GM19463 (cell line): ENCODE measurements around the gene ETHE1.

Experiments used
- ATAC-seq: cut with Tn5 transposase; IDR thresholded peaks from one replicate; pipeline ENCODE4 v1.9.1; 2021; ENCODE audit warnings: mild to moderate bottlenecking, moderate library complexity; ENCODE audit not compliant: unreplicated experiment

ETHE1 gene, protein sequence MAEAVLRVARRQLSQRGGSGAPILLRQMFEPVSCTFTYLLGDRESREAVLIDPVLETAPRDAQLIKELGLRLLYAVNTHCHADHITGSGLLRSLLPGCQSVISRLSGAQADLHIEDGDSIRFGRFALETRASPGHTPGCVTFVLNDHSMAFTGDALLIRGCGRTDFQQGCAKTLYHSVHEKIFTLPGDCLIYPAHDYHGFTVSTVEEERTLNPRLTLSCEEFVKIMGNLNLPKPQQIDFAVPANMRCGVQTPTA

DNA sequence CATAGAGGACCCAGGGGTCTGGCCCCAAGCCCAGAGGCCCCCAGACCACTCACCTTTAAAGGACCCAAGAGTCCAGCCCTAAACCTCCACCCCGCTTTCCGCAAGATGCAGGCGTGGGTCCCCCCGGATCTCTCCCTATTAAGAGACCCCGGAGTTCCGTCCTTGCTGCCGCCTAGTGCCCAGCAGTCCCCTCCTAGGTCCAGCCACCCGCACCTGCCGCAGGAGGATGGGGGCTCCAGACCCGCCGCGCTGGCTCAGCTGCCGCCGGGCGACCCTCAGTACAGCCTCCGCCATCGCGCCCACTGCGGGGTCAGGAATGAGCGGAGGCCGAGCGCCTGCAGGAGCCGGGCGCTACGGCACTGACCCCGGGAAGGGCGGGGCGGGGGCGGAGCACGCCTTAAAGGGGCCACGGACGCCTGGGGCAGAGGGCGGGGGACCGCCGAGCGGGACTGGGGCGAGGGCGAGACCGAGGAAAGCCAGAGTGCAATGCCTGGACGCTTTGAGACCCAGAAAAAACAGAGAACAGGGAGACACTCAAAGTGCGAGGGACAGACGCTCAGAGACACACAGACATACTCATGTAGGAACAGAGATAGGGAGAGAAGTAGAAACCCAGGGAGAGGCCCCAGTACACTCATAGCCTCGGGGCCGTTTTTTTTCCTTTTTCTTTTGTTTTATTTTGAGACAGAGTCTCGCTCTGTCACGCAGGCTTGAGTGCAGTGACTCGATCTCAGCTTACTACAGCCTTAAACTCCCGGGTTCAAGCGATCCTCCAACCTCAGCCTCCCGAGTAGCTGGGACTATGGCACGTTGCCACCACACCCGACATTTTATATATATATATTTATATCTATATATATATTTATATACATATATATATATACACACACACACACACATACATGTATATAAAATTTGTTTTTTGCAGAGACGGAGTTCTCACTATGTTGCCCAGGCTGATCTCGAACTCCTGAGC is at the start of gene ETHE1:
TSS of gene ETHE1 (minus strand) at position 318 of the 976 bp plus-strand sequence. CDS start at position 294, 24 bp downstream.
- peak; percentile 82 for ATAC-seq

DNA sequence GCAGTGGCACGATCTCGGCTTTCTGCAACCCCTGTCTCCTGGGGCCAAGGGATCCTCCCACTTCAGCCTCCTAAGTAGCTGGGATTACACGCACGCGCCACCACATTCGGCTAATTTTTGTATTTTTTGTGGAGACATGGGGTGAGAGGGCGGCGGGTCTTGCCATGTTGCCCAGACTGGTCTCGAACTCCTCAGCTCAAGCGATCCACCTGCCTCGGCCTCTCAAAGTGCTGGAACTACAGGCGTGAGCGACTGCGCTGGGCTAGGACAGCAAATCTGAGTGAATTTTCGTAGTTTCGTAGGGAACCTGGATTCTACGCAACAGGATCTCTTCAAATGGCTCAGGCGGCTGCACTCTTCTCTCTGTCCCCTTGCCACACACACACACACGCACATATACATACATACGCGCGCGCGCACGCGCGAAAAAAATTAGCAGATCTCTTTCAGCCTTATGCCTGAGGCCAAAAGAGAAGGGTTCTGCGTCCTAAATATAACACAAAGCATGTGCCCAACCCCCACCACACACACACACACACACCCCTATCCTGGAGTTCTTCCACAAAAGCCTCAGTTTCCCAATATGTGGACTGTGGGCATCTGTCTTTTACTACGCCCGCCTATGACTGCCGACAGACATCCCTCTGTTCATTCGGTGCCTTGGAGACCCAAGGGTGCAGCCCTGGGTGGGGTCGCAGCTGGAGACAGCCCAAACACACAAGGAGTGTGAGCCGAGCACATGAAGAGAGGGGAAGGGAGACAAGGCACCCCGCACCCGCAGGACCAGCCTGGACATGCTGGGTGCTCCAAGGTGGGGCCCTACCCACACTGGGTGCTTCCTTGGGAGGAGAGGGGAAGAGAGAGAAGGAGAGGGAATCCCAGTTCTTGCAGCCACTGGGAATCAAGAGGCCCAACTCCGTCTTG is 49.2 kb upstream of the ETHE1 start:
- ATAC-seq, result no peak

DNA sequence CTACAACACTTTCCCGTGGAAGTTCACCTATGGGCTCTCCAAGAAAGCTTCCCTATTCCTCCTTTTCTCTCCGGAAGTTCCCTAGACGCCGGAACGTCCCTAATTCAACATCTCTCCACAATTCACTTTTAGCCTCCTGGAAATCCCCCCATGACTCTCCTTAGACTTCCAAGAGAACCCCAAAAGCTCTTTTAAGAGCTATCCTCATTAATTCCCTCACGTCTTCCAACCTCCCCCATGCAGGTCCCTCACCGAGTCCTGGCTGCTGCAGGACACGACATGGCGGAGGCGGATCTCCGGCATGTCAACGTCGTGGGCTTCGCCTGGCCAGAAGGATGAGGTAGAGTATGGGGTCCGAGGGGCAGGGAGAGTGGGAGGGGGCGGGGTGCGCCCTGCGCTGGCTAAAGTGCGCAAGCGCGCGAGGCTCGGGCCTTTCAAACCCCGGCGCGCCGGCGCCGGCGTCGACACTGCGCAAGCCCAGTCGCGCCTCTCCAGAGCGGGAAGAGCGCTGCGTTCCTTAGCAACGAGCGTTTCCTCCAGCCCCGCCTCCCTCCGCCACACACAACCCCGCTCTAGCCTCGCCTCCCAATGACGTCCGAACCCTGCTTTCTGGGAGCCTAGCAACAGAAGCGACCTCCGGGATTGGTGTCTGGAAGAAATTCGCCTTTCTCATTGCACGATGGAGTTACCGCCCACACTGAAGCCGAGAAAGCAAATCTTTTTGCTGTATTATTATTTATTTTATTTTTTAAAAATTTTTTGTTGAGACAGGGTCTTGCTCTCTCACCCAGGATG is 48.4 kb upstream of the ETHE1 start, which contains the start of the genes PINLYP and XRCC1:
TSS of gene PINLYP (plus strand) at position 646 of the 795 bp plus-strand sequence. CDS start 1,391 bp downstream, outside the sequence.
TSS of gene XRCC1 (minus strand) at position 372 of the 795 bp plus-strand sequence. CDS start at position 303, 69 bp downstream.
- ATAC-seq, result peak; percentile 98

DNA sequence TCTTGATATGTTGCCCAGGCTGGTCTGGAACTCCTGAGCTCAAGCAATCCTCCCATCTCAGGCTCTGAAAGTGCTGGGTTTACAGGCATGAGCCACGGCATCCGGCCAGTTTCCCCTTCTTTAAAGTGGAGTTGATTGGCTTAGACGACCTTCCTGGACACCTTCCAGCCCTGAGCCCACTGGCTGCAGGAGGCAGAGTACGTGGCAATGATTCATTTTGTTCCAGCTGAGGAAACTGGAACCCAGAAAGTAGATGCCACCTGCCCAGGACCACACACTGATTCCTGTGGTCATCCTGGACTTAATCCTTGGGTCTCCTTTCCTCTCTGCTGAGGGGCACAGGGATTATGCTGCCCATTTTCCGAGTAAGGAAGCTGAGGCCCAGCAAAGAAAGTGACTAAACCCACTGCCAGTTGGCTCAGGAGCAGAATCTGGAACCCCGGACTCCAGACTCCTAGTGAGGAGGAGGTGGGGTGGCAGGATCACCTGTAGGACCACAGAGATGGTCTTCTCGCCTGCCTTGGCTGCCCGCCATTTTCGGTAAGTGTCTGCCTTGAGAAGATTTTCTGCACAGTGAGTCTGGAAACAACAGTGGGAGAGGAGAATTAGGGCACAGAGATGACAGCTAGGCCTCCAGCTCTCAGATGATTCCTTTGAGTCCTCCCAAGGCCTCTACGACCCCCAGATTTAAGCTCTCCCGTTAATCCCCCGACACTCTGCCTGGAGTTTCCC is 47.6 kb upstream of the ETHE1 start:
- ATAC-seq, result no peak

DNA sequence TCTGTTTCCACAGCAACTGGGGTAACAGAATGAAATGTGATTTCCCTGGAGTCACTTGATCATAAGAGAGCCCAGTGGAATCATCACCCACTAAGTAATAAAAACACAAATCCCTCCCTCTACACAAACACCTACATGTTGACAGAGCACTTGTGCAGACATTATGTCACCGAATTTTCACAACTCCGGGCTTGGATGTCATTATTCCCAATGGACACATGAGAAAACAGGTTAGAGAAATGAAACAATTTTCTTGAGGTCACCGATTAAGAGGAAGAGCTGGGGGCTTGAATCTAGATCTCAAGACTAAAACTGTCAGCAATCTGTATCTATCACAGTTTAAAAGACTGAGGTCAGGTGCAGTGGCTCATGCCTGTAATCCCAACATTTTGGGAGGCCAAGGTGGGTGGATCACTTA is 45.2 kb upstream of the ETHE1 start:
- ATAC-seq, result no peak

DNA sequence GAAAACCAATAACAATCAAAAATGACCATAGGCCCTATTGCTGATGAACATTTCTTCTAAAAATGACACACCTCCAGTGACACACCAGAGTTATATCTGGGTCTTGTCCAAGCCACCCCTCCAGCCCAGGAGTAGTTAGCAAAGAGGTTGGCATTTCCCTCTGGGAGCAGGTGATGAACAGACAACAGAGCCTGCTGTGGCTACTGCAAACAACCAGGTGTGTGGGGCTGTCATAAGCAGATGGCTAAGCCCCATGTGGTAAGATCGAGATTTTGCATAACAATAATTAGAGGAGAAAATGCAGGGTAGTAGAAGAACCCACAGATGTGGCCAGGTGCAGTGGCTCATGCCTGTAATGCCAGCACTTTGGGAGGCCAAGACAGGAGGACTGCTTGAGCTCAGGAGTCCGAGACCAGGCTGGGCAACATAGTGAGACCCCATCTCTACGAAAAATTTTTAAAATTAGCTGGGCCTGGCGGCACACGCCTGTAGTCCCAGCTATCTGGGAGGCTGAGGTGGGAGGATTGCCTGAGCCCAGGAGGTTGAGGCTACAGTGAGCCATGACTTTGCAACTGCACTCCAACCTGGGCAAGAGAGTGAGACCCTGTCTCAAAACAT is 43.3 kb upstream of the ETHE1 start:
- ATAC-seq, result no peak

DNA sequence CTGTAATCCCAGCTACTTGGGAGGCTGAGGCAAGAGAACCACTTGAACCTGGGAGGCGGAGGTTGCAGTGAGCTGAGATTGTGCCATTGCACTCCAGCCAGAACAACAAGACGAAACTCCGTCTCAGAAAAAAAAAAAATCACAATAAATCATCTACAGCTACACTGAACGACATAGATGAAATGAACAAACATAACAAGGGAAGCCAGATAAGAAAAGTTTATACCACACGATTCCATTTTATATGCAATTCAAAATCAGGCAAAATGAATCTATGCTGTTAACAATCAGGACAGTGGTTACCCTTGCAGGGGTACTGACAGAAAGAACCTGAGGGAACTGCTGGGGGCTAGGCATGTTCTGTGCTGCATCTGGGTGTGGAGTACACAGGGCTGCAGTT is 42.7 kb upstream of the ETHE1 start:
- ATAC-seq, result no peak

DNA sequence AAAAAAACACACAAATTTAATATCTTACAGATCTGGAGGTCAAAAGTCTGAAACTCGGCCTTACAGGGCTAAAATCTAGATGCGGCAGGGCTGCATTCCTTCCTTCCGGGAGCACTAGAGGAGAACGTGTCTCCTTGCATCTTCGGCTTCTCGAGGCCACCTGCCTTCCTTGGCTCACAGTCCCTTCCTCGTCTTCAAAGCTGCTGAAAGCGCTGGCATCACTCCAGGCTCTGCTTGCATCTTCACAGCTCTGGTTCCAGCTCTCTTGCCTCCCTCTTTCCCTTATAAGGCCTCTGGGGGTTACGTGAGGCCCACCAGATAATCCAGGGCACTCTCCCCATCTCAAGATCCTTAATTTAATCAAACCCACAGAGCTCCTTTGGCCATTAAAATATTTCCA is 37.8 kb upstream of the ETHE1 start:
- no peak for ATAC-seq

DNA sequence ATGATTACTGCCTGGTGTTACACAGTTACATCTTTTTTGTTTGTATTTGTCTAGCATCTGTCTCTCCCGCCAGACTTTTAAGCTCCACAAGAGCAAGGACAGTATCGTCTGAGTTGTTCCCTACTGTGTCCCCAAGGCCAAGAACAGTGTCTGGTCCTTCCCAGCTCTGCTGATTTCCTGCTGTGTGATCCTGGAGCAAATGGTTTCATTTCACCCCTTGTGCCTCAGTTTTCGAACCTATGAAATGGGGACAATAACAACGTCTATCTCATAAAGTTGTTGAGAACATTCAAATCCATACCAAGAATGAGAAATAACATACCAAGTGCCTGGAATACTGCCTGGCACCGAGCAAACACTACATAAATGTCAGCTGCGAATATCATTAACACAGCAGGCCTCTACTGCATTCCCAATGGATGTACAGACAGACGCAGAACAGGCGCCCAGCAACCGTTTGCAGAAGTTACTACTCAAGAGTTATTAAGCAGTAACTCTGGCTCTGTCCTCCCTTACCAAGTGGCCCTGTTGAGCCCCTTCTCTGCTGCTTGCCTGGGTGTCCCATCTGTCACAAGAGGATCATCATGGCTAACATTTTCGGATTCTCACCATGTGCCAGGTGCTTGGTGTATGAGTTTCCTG is 36.9 kb upstream of the ETHE1 start:
- ATAC-seq, result no peak

DNA sequence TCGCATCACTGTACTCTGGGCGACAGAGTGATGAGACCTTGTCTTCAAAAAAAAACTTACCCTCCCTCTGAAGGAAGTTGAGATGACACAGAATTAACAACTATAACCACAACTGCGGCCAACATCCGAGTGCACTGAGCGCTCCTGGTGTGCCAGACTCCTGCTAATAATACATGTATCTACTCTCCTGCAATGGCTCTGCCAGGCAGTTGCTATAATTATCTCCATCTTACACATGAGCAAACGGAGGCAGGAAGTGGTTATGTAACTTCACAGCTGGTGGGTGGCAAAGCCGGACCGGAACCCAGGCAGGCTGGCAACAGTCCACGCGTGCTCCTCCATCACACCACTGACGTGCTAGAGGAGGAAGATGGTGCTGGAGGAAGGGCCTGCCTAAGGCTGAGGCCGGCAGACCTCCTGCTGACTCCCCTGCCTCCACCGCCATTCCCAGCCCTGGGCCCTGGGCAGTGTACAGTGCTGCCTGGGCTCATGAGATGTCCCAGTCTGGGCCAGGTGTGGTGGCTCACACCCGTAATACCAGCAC is 35.8 kb upstream of the ETHE1 start:
- ATAC-seq, result peak; percentile 84

DNA sequence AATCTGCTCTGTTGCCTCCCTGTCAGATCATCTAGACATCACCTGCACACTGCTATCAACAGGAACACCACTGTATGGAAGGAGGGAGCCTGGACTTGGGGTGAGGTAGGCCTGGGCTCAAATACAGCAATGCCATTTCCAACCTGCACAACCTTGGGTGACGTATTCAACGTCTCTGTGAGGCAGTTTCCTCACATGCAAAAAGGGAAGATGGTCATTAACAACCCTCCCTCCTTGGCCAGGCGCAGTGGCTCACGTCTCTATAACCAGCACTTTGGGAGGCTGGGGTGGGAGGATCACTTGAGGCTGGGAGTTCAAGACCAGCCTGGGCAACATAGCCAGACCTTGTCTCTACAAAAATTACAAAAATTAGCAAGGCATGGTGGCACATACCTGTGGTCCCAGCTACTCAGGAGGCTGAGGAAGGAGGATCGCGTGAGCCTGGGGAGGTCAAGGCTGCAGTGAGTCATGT is 35.3 kb upstream of the ETHE1 start:
- ATAC-seq, result no peak

DNA sequence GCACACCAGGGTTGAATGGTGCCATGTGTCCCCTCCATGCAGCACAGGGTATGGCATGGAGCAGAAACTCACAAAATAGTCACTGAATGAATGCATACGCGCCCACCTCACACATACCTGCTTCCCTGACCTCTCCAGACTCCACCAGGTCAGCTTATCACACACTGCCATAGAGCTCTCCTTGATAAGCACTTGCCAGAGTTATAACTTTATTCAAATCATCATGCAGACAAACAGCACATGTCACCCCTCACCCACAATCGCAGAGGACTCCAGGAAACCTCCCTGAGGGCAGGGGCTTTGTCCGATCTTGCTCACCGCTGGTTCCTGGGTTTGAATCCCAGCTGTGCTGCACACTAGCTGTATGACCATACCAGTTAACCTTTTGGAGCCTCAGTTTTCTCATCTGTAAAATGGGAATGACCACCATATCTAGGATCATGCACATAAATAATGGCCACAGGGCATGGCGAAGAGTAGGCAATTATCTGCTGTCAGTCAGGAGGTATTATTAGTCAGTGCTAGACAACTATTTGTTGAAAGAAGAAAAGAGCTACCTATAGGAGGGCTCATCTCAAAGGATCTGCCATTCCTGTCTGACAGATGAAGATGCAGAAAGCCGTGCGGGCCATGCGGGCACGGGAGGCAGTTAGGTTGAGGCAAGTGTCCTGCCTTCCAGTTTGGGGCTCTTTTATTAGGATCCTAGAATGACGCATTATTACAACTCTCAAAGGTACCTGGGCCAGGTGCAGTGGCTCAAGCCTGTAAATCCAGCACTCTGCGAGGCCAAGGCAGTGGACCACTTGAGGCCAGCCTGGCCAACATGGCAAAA is 34.4 kb upstream of the ETHE1 start:
- no peak for ATAC-seq

DNA sequence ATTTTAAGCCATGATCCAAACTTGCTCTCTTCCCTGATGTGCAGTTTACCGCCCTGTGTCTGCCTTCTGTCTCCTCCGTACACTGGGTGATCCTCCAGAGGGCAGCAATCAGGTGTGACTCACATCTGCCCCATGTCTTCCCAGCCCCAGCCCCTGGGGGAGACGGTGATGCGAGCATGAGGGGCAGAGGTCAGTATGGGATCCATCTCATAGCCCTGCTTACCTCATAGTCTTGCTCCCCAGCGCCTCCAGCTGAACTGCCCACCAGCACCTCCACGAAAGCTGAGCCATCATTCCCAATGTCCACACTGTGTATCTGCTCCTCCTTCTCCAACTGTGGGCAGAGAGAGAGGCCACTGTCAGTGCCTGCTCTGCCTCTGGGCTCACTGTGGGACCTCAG is 33.7 kb upstream of the ETHE1 start:
- no peak for ATAC-seq

DNA sequence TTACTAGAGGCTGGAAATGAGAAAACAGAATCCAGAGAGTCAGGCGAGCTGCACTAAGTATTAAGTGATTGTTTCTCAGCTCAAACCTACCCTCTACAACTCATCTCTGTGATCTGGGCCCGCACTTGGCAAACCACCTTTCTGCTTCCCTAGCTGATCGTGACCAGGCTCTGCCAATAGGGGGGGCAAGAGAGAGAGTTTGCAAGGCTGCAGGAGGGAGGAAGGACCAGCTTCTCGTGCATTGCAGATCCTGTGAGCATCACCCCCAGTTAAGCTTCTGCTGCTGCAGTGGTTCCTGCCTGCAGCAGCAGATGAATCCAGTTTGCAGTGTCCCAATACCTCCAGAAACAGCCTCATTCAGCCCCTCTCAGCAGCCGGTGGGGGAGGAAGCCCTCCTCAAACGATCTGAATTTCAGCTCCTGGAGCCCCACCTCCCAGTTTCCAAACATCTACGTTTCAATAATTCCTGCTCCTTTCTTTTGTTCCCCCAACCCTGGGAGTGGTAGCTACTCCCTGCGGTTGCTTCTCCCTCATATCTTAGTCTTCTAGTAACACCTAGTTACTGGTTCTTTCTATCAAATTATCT is 28.3 kb upstream of the ETHE1 start:
- no peak for ATAC-seq

DNA sequence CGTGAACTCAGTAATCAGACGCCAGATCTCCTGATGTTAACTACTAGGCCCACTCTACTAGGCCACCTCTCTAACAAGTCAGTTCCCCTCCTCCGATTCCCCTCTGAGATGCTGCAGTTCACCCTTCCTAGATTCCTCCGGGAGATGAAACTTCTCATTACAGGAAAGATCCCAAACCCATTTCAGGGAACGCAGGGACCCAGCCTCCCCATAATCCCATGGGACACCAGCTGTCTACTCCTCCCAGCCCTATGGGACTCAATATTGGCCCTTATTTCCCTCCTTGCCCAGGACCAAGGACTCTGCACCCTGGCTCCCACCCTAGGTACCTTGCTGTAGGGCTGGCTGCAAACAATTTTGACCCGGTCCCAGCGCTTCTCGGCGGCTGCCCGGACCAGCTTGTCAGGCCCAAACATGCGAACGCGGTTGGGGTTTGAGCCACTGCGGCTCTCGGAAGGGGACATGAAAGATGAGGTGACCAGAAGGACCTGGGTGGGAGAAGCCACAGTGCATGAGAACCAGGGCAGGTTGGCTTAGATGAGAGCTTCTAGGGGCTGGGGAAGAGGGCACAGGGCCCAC is 27.4 kb upstream of the ETHE1 start:
- ATAC-seq, result no peak

DNA sequence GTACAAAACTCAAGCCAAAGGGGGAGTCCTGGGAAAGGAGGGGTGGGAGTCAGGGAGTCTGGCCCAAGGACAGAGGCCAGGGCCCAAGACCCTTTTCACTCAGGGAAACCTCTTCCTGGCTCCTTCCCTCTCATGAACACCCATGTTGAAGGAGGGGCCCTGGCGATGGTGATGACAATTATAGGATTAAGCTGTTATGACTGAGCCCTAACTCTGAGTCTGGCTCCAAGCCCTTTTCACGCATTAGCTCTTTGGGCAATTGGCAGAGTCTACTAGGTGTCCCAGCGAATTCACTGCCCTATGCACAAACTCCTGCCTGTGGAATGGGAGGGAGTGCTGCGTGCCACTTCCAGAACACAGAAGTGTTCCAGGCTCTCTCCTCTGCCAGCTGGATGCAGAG is 26.7 kb upstream of the ETHE1 start:
- no peak for ATAC-seq
